DOHH2 (cell line): Measurements from ENCODE around the gene PGS1.

Experiments
- H3F3A ChIP-seq: fragments of 200-600 bp; sonication (generic), shearing (Covaris generic); 2 replicates; pipeline ENCODE4 v1.6.0; 2016; ENCODE audit warnings: antibody characterized with exemption, mild to moderate bottlenecking; ENCODE audit not compliant: control insufficient read depth, insufficient read depth
- H3K27ac ChIP-seq: fragments of 200-600 bp; sonication (generic); 2 replicates; pipeline ENCODE4 v1.5.1; 2014; ENCODE audit warnings: low read depth, mild to moderate bottlenecking, low read length, moderate library complexity
- H3K27me3 ChIP-seq: fragments of 200-600 bp; sonication (generic); 2 replicates; pipeline ENCODE4 v1.6.1; 2014; ENCODE audit warnings: mild to moderate bottlenecking, low read length, mixed read lengths; ENCODE audit not compliant: control insufficient read depth
- H3K36me3 ChIP-seq: fragments of 200-600 bp; sonication (generic); 2 replicates; pipeline ENCODE4 v1.6.1; 2014; ENCODE audit warnings: mild to moderate bottlenecking, low read length, moderate library complexity, mixed read lengths; ENCODE audit not compliant: control insufficient read depth
- H3K4me1 ChIP-seq: fragments of 200-600 bp; sonication (generic); 2 replicates; pipeline ENCODE4 v1.6.1; 2014; ENCODE audit warnings: mild to moderate bottlenecking, low read length, mixed read lengths; ENCODE audit not compliant: control insufficient read depth
- H3K4me2 ChIP-seq: fragments of 200-600 bp; sonication (generic); 2 replicates; pipeline ENCODE4 v1.6.0; 2014; ENCODE audit warnings: mild to moderate bottlenecking, low read length, moderate library complexity
- H3K4me3 ChIP-seq: fragments of 200-600 bp; sonication (generic); 2 replicates; pipeline ENCODE4 v1.5.1; 2014; ENCODE audit warnings: mild to moderate bottlenecking, low read length, mixed read lengths
- H3K79me2 ChIP-seq: fragments of 200-600 bp; sonication (generic); 2 replicates; pipeline ENCODE4 v1.6.1; 2014; ENCODE audit warnings: mild to moderate bottlenecking, low read length, mixed read lengths; ENCODE audit not compliant: control insufficient read depth
- H3K9me2 ChIP-seq: fragments of 200-600 bp; sonication (generic); replicated peaks from 2 replicates; pipeline ENCODE4 v1.6.1; 2014; ENCODE audit warnings: mild to moderate bottlenecking, low read length, mixed read lengths; ENCODE audit not compliant: control insufficient read depth
- H3K9me3 ChIP-seq: fragments of 200-600 bp; sonication (generic); 2 replicates; pipeline ENCODE4 v1.6.1; 2014; ENCODE audit warnings: antibody characterized with exemption, low read length, mixed read lengths; ENCODE audit not compliant: control insufficient read depth, insufficient read depth
- H4K20me1 ChIP-seq: fragments of 200-600 bp; sonication (generic); 2 replicates; pipeline ENCODE4 v1.6.0; 2014; ENCODE audit warnings: low read depth, mild to moderate bottlenecking, antibody characterized with exemption, low read length, moderate library complexity; ENCODE audit not compliant: control insufficient read depth, insufficient read depth
- CTCF ChIP-seq: fragments of 200-600 bp; sonication (generic); IDR thresholded peaks from one replicate; pipeline ENCODE4 v1.5.1; 2014; ENCODE audit warnings: antibody characterized with exemption, mild to moderate bottlenecking, low read depth, low read length; ENCODE audit not compliant: poor library complexity, severe bottlenecking
- EZH2phosphoT487 ChIP-seq: fragments of 200-600 bp; sonication (generic); IDR thresholded peaks from 2 replicates; pipeline ENCODE4 v1.6.1; 2017; ENCODE audit warnings: borderline replicate concordance, mild to moderate bottlenecking, antibody characterized with exemption, low read length, moderate library complexity, mixed read lengths

PGS1 gene

DNA sequence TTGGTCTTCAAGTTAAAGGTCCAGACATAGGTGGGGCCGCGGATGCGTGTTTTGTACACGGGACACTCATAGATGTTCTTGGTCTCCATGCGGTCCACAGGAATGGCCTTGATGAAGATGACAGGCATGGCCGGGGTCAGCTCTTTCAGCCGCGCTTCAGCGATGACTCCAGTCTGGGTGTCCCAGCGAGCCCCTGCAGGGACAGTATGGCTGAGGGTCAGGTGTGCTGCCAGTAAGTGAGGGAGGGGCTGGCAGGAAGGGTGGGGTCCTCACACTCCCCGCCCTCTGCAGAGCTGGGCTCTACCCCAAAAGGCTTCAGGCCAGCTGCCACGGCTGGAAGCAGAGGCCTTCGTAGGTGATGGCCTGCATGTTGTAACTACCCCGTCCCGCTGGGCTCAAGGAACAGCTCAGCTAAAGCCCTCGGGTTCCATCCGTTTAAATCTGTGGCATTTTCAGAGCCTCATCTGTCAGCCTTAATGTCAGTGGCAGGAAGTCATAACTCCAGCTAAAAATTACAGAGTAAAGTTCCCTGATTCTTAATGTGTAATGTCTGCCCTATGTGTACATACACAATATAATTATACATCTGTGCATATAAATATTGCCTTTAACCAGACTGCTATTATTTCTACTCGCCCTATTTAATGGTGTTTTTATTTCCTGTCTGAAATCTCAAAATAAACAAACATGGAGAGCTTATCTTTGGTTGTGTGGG lies 45.7 kb downstream of the PGS1 start:
- H3K27me3 ChIP-seq = no peaks in the 10 kb centered on the region
- no peak for TF ChIP-seq EZH2phosphoT487
- no peak overlapping the region for H3K4me2 ChIP-seq
- no peaks in the 10 kb centered on the region for H4K20me1 ChIP-seq
- H3K4me3 ChIP-seq = no peak overlapping the region
- no peaks in the 10 kb centered on the region for H3K79me2 ChIP-seq
- H3K36me3 ChIP-seq = peaks cover 33% of the 10 kb centered on the region
- H3K4me1 ChIP-seq = no peaks in the 10 kb centered on the region
- no peaks in the 10 kb centered on the region for H3K9me2 ChIP-seq
- H3F3A ChIP-seq = no peaks in the 10 kb centered on the region
- no peaks in the 10 kb centered on the region for H3K9me3 ChIP-seq
- no peak overlapping the region for H3K27ac ChIP-seq

- H3K79me2 ChIP-seq = no peaks in the 10 kb centered on the region
- no peak for TF ChIP-seq EZH2phosphoT487
- no peak for TF ChIP-seq CTCF
- H3K27me3 ChIP-seq = no peaks in the 10 kb centered on the region
- H3K4me1 ChIP-seq = no peaks in the 10 kb centered on the region
- H3F3A ChIP-seq = no peaks in the 10 kb centered on the region
- peaks cover 33% of the 10 kb centered on the region for H3K36me3 ChIP-seq
- H3K9me2 ChIP-seq = no peaks in the 10 kb centered on the region
- no peaks in the 10 kb centered on the region for H4K20me1 ChIP-seq
- H3K4me2 ChIP-seq = no peak overlapping the region
- no peaks in the 10 kb centered on the region for H3K9me3 ChIP-seq
- H3K4me3 ChIP-seq = no peak overlapping the region
- no peak overlapping the region for H3K27ac ChIP-seq
These were observed 47.0 kb downstream of the PGS1 start for GRCh38 chr17:78425429-78425828.

- Histone ChIP-seq H3F3A (no peaks in the 10 kb centered on the region), H3K9me3 (no peaks in the 10 kb centered on the region)
These were observed 47.9 kb downstream of the PGS1 start for GRCh38 chr17:78426293-78426879.

More at GRCh38 chr17:78426293-78426879, 47.9 kb downstream of the PGS1 start:
- H3K27ac ChIP-seq = no peak overlapping the region
- no peaks in the 10 kb centered on the region for H4K20me1 ChIP-seq
- no peaks in the 10 kb centered on the region for H3K4me1 ChIP-seq
- H3K79me2 ChIP-seq = no peaks in the 10 kb centered on the region
- TF ChIP-seq EZH2phosphoT487 (no peak), CTCF (no peak)
- peaks cover 31% of the 10 kb centered on the region for H3K36me3 ChIP-seq
- no peaks in the 10 kb centered on the region for H3K9me2 ChIP-seq
- no peaks in the 10 kb centered on the region for H3K27me3 ChIP-seq
- no peak overlapping the region for H3K4me2 ChIP-seq
- no peak overlapping the region for H3K4me3 ChIP-seq
